ENCODE measurements around the gene CACUL1.
A peak's percentile ranks its signal among the peaks of the same experiment; 100 is the strongest.
"Not testable (repeated sequence)": the region's sequence is repeated elsewhere in the genome, so short reads cannot be mapped to it uniquely, and the experiment has no call there.

The CACUL1 gene

DNA sequence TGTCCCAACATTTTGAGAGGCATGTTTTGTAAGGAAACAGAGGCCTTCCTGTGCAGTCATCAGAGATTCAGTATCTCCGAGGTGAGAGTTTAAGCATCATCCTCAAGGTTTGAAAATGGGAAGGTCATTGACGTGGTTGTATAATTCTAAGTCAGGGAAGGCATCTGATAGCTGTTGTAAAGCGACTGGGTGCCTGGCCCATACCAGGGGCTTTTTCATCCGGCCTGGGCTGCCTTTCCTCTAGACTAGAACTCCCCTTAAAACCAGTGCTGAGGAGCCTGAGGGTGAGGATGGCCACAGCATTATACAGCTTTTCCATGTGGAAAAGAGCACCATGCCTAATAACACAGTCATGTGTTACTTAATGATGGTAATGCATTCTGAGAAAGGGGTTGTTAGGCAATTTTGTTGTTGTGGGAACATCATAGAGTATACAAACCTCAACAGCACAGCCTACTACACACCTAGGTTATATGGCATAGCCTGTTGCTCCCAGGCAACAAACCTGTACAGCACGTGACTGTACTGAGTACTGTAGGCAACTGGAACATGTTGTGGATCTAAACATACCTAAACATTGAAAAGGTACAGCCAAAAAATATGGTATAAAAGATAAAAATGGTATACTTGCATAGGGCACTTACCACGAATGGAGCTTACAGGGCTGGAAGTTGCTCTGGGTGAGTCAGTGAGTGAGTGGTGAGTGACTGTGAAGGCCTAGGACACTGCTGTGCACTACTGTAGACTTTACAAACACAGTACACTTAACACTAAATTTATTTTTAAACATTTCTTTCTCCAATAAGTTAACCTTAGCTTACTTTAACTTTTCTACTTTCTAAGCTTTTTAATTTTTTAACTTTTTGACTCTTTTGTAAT, 13.5 kb upstream of the CACUL1 start:
- no peak for DNase-seq (ENCODE audit: low read depth)

DNA sequence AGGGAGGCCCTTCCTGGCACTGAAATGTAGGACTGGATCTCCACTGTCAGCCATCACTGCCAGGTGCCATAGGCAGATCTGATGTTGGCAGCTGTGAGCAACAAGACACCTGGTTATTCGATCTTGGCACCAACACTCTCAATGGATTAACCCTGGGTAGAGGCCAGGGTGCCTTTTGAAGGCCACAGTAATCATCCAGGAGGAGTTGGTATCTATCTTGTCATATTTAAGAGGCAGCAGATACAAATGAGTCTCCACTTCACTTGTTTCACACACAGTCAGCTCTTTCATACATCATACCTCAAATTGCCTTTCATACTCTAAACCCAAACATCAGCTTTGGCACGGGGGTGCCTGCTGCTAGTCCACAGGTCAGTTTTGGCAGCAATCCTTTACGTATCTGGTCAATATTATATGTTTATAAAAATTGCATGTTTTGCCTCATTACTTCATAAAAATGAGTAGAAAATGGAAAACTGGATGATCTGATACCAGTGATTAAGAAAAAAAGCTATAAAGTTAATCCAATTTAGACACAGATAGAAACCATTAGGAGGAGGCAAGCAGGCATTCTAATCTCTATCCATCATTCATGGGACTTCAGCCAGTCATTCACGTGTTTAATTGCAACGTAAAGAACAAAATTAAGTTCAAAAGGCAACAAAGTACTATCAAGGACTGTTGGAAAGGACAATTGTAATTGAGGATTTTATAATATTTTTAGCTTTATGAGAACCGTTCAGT, 12.7 kb upstream of the CACUL1 start:
- DNase-seq (ENCODE audit: low read depth) = no peak

DNA sequence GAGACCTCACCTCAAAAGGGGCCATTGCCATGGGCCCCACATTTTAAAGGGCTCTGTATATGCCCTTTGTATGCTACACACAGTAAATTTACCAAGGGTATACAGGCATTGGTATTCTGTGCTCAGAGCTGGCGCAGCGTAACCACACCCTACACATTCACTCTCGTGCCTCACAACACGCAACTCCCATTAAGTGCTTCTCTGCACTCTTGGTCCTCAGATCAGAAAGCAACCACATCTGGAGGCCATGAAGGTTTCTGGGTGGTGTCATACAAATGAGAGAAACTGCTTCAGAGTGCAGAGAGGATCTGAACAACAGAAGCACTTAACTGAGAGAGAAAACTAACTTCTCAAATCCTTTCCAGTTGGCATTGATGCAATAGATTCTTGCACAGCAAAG, 9.4 kb upstream of the CACUL1 start:
- no peak for DNase-seq (ENCODE audit: low read depth)

DNA sequence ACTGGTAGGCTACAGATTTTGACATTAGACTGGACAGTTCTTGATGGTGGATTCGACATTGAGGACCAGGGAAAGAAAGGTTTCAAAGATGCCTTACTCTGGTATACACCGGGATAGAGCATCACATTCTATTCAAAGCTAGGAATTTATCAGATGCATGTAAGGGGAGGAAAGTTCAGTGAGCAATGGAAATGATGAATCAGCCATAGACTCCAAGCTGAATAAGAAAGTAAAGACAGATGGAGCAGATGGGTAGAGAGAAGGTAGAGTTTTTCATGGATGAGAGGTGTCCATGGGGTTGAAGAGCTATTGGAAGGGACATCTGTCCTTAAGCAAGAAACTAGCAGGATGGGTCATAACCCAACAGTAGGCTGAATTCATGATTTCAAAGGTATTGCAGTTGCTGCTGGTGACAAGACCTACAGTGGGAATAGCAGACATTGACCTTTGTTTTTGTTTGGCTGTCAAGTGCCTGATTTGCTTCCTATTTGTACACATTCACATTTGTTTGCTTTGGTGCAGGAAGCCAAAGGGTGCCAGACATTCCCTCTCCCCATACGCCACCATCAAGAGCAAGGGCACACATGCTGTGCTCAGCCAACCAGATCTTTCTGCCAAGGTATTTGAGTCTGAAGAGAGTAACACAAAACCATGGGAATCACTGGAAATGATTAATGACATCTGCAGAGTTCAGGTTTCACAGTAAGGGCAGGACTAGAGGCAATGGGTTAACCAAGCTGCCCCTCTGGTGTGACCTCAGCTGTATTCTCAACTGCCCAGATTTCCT, 8.6 kb upstream of the CACUL1 start:
- no peak for DNase-seq (ENCODE audit: low read depth)

DNA sequence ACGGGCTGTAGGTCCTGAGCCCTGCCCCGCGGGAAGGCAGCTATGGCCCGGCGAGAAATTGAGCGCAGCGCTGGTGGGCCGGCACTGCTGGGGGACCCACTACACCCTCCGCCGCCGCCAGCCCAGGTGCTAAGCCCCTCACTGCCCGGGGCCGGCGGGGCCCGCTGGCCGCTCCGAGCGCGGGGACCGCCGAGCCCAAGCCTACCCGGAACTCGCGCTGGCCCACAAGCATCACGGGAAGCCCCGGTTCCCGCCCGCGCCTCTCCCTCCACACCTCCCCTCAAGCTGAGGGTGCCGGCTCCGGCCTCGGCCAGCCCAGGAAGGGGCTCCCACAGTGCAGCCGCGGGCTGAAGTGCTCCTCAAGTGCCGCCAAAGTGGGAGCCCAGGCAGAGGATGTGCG, 5.5 kb upstream of the CACUL1 start:
- DNase-seq (ENCODE audit: low read depth) = no peak

DNA sequence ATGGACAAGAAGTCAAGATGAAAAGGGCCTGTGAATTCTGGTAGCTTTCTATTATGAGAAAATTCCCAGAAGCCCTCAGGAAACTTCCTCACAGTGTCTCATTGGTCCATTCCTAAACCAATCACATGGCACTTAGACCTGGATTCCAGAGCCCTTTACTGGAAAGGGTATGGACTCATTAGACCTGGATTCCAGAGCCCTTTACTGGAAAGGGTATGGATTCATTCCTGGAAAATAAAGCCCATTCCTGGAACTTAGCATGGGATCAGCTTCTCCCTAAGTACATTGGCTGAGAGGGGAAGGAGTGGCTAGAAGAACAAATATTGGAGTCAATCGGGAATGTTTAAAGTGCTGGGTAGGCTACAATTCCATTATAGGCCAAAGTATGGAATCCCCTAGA, 3.7 kb upstream of the CACUL1 start:
- DNase-seq (ENCODE audit: low read depth) = no peak

DNA sequence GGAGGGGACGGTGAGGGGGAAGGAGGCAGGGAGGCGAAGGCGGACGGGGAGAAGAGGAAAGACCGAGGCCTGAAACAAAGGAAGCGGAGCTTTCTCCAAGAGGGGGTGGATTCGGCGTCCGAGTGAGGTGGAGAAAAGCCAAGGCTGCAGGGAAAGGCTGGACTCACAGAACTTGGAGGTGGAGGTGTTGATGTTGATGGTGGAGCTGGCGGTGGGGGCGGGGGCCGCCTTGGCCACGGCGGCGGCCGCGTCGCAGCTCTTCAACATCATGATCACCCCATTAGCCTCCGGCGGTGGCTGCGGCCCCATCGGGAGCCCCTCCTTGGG, 578 bp downstream of the CACUL1 start:
- peak; percentile 11 for DNase-seq (ENCODE audit: low read depth)

DNA sequence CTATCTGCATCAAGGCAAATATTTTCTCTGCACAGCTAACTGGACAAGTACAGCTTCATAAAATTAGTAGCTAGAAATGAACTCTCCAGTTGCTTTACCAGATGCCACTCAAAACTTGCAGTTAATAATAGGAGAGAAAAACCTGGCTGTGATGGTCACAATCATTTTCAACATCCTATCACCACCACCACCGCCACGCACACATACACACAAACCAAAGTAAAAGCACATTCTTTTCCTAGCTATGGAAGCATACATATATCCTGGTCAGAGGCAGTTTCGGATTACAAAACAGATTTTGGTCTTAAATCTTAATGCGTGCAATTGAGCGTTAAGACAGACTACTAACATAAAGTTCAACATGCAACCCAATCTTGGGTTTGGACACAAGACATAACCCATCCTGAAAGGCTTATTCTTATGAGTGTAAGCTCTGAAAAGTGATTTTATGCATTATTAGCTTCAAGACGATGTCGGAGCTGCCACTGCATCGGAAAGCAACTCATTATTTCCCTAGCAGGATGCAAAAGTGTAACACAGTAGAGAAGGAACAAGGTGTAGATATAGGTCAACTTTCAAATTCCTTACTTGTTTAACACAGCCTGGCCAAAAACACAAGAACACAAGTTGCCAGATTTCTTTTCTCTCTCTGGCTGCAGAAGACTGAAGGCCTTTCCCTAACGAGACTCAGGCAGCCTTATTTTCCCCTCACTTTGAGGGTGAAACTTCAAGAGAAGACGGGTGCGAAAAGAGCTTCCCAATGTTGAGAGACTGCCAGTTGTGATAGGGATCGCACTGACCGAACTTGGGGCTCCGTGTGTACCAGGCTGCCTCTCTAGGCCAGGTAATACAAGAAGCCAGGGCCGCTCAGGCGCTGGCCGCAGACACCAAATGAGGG, 1.2 kb downstream of the CACUL1 start:
- DNase-seq (ENCODE audit: low read depth) = no peak

DNA sequence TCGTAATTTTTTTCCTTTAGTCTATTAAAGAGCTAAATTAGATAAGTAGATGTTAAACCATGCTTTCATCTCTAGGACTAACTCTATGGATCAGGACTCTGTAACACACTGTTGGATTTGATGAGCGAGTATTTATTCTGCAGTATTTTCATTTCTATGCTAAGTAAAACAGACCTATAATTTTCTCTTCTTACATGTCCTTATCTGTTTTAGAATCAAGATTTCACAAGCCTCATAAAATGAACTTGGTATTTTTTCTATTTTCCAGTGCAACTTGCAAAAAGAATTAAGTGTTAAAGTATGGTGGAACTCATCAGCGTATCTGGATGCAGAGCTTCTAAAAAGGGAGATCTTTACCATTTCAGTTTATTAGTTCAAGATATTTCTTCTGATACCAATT, 2.4 kb downstream of the CACUL1 start:
- DNase-seq (ENCODE audit: low read depth) = no peak

DNA sequence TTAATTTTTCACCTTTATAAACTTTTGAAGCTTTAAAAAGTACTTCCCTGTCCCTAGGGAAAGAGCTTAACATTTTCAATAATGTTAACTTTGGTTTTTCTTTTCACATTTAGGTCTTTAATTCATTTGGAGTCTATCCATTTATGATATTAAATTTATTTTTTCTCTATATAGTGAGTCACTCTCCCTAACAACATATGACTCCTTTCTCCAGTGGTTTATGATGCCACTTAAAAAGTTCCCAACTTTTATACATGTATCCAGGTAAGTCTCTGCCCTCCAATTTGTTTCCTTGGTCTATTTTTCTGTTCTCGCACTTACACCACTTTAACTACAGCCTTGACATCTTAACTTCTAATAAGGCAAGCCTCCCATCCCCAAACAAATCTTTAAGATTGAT, 3.5 kb downstream of the CACUL1 start:
- no peak for DNase-seq (ENCODE audit: low read depth)

DNA sequence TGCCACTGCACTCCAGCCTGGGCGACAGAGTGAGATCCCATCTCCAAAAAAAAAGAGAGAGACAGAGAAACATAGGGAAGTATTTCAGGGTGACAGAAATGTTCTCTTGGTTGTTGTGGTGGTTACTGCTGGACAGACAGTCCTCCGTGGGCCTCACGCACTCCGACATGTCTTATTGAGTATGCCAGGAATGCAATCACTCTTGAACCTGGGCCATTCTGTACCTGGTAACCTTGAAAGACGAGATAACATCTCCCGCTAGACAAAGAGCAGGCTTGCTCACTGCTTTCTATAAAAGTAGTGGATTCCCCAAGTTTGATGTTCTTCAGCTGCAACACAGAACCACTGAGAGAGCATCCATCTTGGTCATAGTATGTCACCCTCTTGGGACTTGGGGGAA, 6.7 kb downstream of the CACUL1 start:
- DNase-seq (ENCODE audit: low read depth) = no peak

DNA sequence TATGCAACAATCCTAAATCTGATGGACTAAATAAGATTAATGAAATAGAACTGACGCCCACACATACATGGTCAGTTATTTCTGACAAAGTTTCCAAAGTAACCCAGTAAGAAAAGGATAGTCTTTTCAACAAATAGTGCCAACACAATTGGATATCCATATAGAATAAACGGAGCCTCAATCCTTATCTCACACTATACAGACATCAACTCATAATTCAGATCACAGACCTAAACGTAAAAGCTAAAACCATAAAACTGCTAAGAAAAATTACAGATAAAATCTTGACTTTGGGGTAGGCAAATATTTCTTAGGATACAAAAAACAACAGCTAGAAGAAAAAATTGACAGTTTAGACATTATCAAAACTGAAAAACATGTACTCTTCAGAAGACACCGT, 8.5 kb downstream of the CACUL1 start:
- DNase-seq (ENCODE audit: low read depth) = no peak

DNA sequence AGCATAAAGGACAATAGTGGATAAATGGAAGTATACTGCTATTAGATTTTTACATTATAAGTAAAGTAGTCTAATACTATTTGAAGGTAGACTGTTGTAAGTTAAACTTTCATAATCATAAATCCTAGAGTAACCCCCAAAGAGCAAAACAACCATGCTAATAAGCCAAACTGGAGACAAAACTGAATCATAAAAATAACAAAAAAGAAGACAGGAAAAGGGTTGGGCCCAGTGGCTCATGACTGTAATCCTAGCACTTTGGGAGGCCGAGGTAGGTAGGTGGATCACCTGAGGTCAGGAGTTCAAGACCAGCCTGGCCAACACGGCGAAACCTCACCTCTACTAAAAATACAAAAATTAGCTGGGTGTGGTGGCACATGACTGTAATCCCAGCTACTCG, 9.7 kb downstream of the CACUL1 start:
- DNase-seq (ENCODE audit: low read depth) = no peak

DNA sequence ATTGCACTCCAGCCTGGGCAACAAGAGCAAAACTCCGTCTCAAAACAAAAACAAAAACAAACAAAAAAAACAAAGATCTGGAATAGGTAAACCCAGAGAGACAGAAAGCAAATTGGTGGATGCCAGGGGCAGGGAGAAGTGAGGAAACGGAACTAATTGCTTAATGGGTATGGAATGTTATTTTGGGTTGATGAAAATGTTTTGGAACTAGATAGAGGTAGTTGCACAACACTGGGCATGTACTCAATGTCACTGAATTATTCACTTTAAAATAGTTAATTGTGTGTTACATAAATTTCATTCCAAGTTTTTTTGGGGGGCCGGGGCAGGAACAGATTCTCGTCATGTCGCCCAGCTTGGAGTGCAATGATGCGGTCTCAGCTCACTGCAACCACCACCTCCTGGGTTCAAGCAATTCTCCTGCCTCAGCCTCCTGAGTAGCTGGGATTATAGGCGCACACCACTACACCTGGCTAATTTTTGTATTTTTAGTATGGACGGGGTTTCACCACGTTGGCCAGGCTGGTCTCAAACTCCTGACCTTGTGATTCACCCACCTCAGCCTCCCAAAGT, 10.3 kb downstream of the CACUL1 start:
- not testable (repeated sequence) for DNase-seq (ENCODE audit: low read depth)

DNA sequence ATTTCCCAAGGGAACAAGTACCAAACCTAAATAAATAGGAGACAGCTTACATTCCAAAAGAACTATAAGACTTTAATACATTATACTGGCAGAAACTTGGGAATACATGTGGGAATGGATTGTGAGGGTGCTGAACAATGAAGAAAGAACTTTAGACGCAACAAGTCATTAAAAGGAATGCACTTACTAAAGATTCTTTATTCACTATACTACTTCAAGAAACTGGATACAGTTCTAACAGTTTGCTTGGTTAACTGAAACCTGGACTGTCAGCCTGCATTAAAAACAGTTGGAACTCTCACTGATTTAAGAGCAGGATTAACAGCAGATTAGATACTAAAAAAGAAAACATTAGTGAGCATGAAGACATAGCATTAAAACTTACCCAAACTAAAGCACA, 12.0 kb downstream of the CACUL1 start:
- DNase-seq (ENCODE audit: low read depth) = no peak

DNA sequence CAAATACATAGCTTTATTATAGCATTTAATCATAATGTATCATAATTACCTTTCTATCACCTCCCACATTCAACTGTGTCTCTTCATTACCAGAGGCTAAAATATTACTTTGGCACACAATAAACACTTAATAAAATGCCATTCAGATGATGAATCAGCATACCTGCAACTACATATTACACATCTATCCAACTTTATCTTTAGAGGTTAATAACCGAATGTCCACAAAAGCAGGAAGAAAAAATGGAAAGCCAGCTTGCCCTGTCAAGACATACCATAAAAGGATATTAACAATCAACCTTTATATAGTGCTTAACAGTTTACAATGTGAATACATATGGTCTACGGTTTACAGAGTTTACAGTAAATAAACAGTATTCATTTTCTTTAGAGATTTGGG, 12.7 kb downstream of the CACUL1 start:
- no peak for DNase-seq (ENCODE audit: low read depth)

DNA sequence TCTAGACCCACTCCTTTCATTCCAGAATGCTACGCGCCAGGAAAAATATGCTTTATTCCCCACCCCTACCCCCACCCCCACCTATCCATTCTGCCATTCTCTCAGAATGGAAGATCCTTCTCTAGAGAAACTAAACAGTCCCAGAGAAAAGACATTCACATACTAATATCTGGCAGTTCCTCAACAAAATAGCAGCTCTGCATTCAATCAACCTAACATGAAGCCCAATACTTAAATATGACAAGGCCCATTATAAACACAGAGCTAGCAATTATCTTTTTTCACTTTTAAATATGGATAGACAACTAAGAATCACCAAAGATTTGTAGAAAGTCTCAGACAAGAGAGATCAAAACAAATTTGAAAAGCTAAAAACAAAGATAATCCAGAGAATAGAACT, 16.4 kb downstream of the CACUL1 start:
- no peak for DNase-seq (ENCODE audit: low read depth)

DNA sequence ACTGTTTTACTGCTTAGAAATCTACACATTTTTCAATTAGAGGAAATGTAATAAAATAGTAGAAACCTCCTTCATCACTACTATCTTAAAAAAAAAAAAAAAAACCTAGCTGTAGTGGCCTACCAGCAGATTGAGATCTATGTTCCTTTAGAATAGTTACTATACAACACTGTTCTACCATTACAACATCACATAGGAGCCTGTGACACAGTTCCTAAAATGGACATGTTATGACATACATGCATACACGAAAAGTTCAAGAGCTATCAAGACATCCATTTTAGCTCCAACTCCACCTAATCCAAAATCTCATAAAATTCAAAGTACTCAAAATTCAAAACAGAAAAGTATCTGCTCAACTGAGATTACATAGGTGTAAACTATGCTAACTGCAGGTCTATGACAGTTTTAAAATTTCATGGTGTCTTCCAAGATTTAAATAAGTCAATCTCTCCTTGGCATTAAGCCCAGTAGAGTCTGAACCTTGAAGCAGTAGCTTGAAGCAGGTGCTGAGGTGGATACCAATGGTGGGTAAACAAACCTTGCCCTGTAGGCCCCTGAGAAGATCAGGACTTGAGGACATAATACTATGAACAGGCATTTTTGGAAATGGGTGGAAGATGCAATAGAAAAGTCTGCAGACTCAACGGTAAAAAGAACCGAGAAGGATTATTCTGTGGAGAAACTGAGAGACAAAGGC, 17.0 kb downstream of the CACUL1 start:
- DNase-seq (ENCODE audit: low read depth) = no peak

DNA sequence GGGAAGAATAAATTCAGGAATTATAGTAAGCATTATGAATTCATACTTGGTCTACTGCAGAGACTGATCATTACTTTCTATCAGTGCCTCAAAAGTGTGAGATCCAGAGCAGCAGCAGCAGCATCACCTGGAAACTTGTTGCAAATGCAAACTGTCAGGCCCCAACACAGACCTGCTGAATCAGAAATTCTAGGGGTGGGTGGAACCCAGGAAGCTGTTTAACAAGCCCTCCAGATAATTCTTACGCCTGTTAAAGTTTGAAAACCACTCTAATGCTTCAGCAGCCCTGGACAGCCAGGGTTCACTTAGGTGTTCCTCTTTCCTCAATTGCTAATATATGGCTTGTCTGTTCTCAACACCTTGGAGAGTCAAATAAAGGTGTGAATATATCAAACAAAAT, 19.5 kb downstream of the CACUL1 start:
- DNase-seq (ENCODE audit: low read depth) = no peak

DNA sequence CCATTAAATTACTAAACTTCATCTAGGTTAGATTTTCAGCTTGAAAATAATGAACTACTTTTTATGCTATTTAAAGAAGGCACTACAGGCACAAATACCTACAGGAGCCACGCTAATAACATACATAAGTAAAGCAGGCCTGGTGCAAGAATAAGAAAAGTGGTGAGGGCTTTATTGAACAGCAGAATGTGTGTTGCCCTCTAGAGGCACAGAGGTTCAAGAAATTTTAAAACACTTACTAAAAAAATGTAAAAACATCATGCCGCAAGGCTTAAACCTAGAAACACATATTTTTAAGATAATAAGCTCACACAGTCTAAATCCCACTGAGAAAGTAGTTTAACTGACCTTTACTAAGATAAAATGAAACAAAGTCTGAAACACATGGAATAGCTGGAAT, 20.3 kb downstream of the CACUL1 start:
- no peak for DNase-seq (ENCODE audit: low read depth)
